ENCODE measurements around the gene ZSWIM4. TPM values are rescaled to one million over a fixed set of nuclear protein-coding genes. Genes with fewer than 3 reads are reported as not detected.

Gene ZSWIM4
- polyA plus RNA-seq, 1 donor (not counting 4 experiments of a cell fraction or from before 2014, with no cell fraction given), result 0.71 TPM

DNA sequence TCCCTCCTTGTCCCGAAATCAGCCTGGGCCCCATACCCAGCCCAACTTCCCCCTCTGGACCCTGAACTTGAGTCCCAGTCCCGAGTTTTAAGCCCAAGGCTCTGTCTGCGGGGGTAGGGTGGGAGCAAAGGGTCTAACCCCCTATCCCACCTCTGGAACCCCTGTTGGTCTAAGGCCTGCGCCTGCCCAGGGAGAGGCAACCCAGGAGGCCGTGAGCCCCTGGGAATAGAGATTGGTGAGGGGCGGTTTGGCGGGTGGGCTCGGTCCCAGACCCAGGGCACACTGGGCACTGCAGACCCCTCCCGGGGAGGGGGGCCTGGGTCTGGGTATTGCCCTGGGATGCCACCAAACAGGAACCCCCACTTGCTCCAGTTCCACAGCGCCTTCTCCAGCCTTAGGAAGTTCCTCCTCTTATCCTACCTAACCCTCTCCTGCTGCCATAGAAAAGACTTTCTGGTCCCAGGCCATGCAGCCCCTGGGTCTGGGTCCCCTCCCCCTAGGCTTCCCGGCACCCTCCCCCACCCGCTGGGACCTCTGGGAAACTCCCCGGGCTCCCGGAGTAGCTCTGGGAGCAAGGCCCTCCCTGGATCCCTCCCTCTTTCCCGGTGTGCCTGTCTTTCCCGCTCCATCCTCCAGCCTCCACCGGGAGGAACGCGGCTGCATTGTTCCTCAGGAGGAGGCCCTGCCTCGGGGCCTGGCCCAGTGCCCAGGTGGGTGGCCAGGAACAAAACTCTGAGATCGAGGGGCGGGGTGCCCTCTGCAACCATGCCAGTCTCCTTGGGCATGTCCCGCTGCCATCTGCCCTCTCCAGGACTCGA is 48.1 kb downstream of the ZSWIM4 start:
- peak overlapping the region; percentile 72 to 98 (median 72) for H3K4me3 ChIP-seq (ENCODE audit: control insufficient read depth in 2 of 3, extremely low read depth in 1 of 3, insufficient read depth in 2 of 3, low read depth in 1 of 3, low read length in 3 of 3)
- H4K20me1 ChIP-seq (ENCODE audit: control insufficient read depth, extremely low read depth, insufficient read depth, low read length), result peaks cover 20% of the 10 kb centered on the region
- no peaks in the 10 kb centered on the region for H3K9me1 ChIP-seq (ENCODE audit: control insufficient read depth, extremely low read depth, insufficient read depth, low read length)
- dilution Hi-C loops (cut with MboI; ENCODE audit: extremely low pct_ligation_motif_present, low sequenced_read_pairs), result no loop called here
- peaks cover 47% of the 10 kb centered on the region for H3K79me2 ChIP-seq (ENCODE audit: control insufficient read depth, insufficient read depth, low read length)
- no peaks in the 10 kb centered on the region for H3K9me3 ChIP-seq (ENCODE audit: control insufficient read depth, low read depth, low read length)
- TF ChIP-seq CTCF (optimal IDR thresholded peaks at IDR 0.05 in 1 of 3, IDR thresholded peaks at IDR 0.05 in 1 of 3, conservative IDR thresholded peaks at IDR 0.05 in 1 of 3; ENCODE audit: extremely low read depth in 1 of 3, insufficient read depth in 2 of 3, low read length in 3 of 3) (no peak), EZH2 (IDR thresholded peaks at IDR 0.05; ENCODE audit: low read length) (no peak)
- peak overlapping the region; percentile 96 for H3K4me2 ChIP-seq (ENCODE audit: control insufficient read depth, extremely low read depth, insufficient read depth, low read depth, low read length)
- no peak overlapping the region for H2AFZ ChIP-seq (ENCODE audit: control insufficient read depth, low read length)
- H3K27me3 ChIP-seq (ENCODE audit: control insufficient read depth, extremely low read depth, insufficient read depth, low read length), result no peaks in the 10 kb centered on the region
- H3K27ac ChIP-seq (ENCODE audit: control insufficient read depth, insufficient read depth, low read length), result peak overlapping the region; percentile 100
- peak overlapping the region; percentile 99 for H3K9ac ChIP-seq (ENCODE audit: control insufficient read depth, extremely low read depth, insufficient read depth, low read length)
- H3K4me1 ChIP-seq (ENCODE audit: control insufficient read depth, extremely low read depth, insufficient read depth, low read length), result peaks cover 46% of the 10 kb centered on the region
- DNase-seq (ENCODE audit: low read depth, low spot score) (no peak), FAIRE-seq (peak; percentile 32)
- peaks cover 20 to 29% of the 10 kb centered on the region in 2 experiments for H3K36me3 ChIP-seq (ENCODE audit: control insufficient read depth in 2 of 2, extremely low read depth in 1 of 2, insufficient read depth in 2 of 2, low read length in 2 of 2)

GRCh38 chr19:13844130-13844631 is 48.9 kb downstream of the ZSWIM4 start:
- H3K9ac ChIP-seq (ENCODE audit: control insufficient read depth, extremely low read depth, insufficient read depth, low read length), result peak overlapping the region; percentile 99

More at GRCh38 chr19:13844130-13844631, 48.9 kb downstream of the ZSWIM4 start:
- peak; percentile 65 for FAIRE-seq
- peaks cover 15% of the 10 kb centered on the region for H4K20me1 ChIP-seq (ENCODE audit: control insufficient read depth, extremely low read depth, insufficient read depth, low read length)
- peak overlapping the region; percentile 64 to 98 (median 68) for H3K4me3 ChIP-seq (ENCODE audit: control insufficient read depth in 2 of 3, extremely low read depth in 1 of 3, insufficient read depth in 2 of 3, low read depth in 1 of 3, low read length in 3 of 3)
- peak overlapping the region; percentile 100 for H3K27ac ChIP-seq (ENCODE audit: control insufficient read depth, insufficient read depth, low read length)
- H3K79me2 ChIP-seq (ENCODE audit: control insufficient read depth, insufficient read depth, low read length), result peaks cover 38% of the 10 kb centered on the region
- no peaks in the 10 kb centered on the region for H3K27me3 ChIP-seq (ENCODE audit: control insufficient read depth, extremely low read depth, insufficient read depth, low read length)
- dilution Hi-C loops (cut with MboI; ENCODE audit: extremely low pct_ligation_motif_present, low sequenced_read_pairs), result no loop called here
- peaks cover 40% of the 10 kb centered on the region for H3K4me1 ChIP-seq (ENCODE audit: control insufficient read depth, extremely low read depth, insufficient read depth, low read length)
- peak overlapping the region; percentile 96 for H3K4me2 ChIP-seq (ENCODE audit: control insufficient read depth, extremely low read depth, insufficient read depth, low read depth, low read length)
- TF ChIP-seq CTCF (optimal IDR thresholded peaks at IDR 0.05 in 1 of 3, IDR thresholded peaks at IDR 0.05 in 1 of 3, conservative IDR thresholded peaks at IDR 0.05 in 1 of 3; ENCODE audit: extremely low read depth in 1 of 3, insufficient read depth in 2 of 3, low read length in 3 of 3) (peak in 2 of 3 experiments; percentile 22 to 26), EZH2 (IDR thresholded peaks at IDR 0.05; ENCODE audit: low read length) (no peak)
- peaks cover 13 to 22% of the 10 kb centered on the region in 2 experiments for H3K36me3 ChIP-seq (ENCODE audit: control insufficient read depth in 2 of 2, extremely low read depth in 1 of 2, insufficient read depth in 2 of 2, low read length in 2 of 2)
- no peak overlapping the region for H2AFZ ChIP-seq (ENCODE audit: control insufficient read depth, low read length)
- no peak for DNase-seq (ENCODE audit: low read depth, low spot score)
- H3K9me3 ChIP-seq (ENCODE audit: control insufficient read depth, low read depth, low read length), result no peaks in the 10 kb centered on the region
- H3K9me1 ChIP-seq (ENCODE audit: control insufficient read depth, extremely low read depth, insufficient read depth, low read length), result no peaks in the 10 kb centered on the region

Data from keratinocyte (primary cell).